ENCODE measurements around the gene TMEM108. TPM values are rescaled to one million over a fixed set of nuclear protein-coding genes. Genes with fewer than 3 reads are reported as not detected.

Gene TMEM108
- total RNA-seq, 2 experiments from 2014 or later = not detected

GRCh38 chr3:133158686-133159085 lies 120.5 kb downstream of the TMEM108 start:
- CTCF ChIA-PET = no interaction called here
- POLR2A ChIA-PET = no interaction called here

- ChIA-PET POLR2A (no interaction called here), CTCF (no interaction called here)
These were observed 121.6 kb downstream of the TMEM108 start for GRCh38 chr3:133159498-133160475.

- ChIA-PET POLR2A (no interaction called here), CTCF (no interaction called here)
These were observed 123.5 kb downstream of the TMEM108 start for GRCh38 chr3:133161656-133162055.

DNA sequence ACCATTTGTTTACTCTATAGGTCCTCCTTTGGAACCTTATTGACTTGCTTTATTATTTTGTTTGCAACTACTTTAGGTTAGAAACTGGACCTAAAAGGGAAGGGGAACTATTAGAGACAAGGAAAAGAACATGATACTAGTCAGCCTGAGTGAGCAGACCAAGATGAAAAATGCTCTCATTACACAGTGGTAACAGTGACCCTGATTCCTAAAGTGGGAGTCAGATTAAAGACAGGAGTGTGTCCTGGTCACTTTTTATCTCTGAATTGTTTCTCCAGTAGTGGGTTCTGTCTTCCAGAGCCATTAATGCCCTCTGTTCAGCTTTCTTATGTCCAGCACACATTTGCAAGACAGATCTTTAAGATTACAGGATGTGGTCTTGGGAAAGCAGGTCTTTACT lies 124.1 kb downstream of the TMEM108 start:
- POLR2A ChIA-PET = no interaction called here
- CTCF ChIA-PET = no interaction called here

GRCh38 chr3:133162670-133163305 lies 124.6 kb downstream of the TMEM108 start:
- CTCF ChIA-PET = no interaction called here
- POLR2A ChIA-PET = no interaction called here

DNA sequence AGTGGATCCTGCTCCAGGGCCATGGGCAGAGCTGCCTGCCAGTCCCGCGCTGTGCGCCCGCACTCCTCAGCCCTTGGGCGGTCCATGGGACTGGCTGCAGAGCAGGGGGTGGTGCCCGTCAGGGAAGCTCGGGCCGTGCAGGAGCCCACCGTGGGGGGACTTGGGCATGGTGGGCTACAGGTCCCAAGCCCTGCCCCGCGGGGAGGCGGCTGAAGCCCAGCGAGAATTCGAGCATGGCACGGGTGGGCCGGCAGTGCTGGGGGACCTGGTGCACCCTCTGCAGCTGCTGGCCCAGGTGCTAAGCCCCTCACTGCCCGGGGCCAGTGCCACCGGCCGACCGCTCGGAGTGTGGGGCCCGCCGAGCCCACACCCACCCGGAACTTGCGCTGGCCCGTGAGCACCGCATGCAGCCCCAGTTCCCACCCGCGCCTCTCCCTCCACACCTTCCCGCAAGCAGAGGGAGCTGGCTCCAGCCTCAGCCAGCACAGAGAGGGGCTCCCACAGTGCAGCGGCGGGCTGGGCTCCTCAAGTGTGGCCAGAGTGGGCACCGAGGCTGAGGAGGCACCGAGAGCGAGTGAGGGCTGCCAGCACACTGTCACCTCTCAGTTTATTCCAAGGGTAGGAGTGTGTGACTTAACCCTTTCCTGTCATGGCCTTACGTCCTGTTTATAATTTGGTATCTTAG lies 129.3 kb downstream of the TMEM108 start:
- CTCF ChIA-PET = no interaction called here
- POLR2A ChIA-PET = no interaction called here

DNA sequence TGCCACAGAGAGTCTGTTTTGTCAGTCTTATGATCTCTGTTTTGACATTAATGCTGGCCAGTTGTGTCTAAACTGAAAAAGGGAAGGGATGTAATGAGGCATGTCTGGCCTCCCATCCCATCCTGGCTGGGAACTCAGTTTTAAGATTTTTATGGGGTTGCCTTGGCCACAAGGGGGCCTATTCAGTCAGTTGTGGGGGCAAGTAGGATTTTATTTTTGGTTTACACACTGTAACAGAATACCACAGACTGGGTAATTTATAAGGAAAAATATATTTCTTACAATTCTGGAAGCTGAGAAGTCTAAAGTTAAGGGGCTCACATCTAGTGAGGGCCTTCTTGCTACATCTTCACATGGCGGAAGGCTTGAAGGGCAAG lies 129.8 kb downstream of the TMEM108 start:
- ChIA-PET POLR2A (no interaction called here), CTCF (no interaction called here)

- ChIA-PET CTCF (interaction anchor here (0.6 kb wide), 1 partner anchor 397 kb away, joined by 6 read pairs; no protein-coding TSS in a partner anchor), POLR2A (no interaction called here)
These were observed 131.3 kb downstream of the TMEM108 start for GRCh38 chr3:133169331-133170068.

DNA sequence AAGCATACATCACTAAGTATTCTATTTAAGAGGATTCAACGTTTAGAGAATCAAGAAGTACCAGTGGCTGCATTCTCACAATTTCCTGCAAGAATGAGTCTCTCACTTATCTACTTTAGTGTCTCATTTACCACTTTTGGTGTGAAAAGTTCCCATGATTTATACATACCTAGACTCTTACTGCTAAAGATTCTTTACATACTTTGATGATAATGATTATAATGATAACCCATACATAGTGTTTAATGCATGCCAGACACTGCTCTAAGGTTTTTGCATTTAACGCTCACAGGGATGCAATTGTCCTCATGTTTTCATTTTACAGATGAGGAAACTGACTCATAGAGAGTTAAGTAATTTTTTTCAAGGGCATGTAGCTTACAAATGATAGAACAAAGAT lies 133.6 kb downstream of the TMEM108 start:
- CTCF ChIA-PET = no interaction called here
- POLR2A ChIA-PET = no interaction called here

- ChIA-PET CTCF (no interaction called here), POLR2A (no interaction called here)
These were observed 143.4 kb downstream of the TMEM108 start for GRCh38 chr3:133181392-133182150.

- ChIA-PET POLR2A (no interaction called here), CTCF (no interaction called here)
These were observed 149.7 kb downstream of the TMEM108 start for GRCh38 chr3:133187870-133188379.

GRCh38 chr3:133188996-133189395 lies 150.8 kb downstream of the TMEM108 start:
- ChIA-PET CTCF (no interaction called here), POLR2A (no interaction called here)

DNA sequence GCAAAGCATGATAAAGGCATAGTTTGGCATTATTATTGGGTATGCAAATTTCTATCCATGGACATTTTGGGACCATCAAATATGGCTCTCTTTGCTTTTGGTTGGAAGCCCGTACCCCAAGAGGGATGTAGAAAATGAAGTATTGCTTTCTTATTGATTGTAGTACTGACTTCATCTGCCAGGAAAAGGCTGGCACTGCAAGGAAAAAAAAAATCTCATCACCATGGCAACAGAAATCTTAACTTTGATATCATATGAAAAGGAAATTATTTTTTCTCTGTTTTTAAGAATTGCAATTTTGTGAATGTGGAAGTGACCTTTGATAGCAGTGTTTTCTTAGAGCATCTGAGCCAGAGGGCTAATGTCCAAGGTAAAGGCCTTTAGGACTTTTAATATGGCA lies 151.7 kb downstream of the TMEM108 start:
- ChIA-PET CTCF (no interaction called here), POLR2A (no interaction called here)

- CTCF ChIA-PET = no interaction called here
- POLR2A ChIA-PET = no interaction called here
These were observed 153.6 kb downstream of the TMEM108 start for GRCh38 chr3:133191818-133192217.

GRCh38 chr3:133192363-133192945 lies 154.3 kb downstream of the TMEM108 start:
- POLR2A ChIA-PET = no interaction called here
- CTCF ChIA-PET = no interaction called here

GRCh38 chr3:133192967-133193366 lies 154.8 kb downstream of the TMEM108 start:
- ChIA-PET CTCF (no interaction called here), POLR2A (no interaction called here)

DNA sequence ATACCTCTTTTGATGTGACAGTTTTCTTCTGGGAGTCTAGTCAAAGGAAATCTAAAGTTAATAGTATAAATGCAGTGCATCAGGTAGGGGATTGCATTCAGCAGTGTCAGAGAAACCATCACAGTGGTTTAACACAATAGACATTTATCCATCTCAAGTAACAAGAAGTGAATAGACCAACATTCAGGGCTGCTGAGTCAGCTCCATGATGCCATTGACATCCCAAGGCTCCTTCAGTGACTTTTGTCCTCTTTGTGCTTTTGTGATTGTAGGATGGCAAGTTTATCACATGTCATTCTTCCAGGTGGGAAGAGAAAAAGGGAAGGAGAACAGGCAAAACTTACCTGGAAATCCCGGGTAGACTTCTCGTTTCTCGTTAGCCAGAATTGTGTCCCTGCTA lies 158.3 kb downstream of the TMEM108 start:
- POLR2A ChIA-PET = no interaction called here
- CTCF ChIA-PET = no interaction called here

DNA sequence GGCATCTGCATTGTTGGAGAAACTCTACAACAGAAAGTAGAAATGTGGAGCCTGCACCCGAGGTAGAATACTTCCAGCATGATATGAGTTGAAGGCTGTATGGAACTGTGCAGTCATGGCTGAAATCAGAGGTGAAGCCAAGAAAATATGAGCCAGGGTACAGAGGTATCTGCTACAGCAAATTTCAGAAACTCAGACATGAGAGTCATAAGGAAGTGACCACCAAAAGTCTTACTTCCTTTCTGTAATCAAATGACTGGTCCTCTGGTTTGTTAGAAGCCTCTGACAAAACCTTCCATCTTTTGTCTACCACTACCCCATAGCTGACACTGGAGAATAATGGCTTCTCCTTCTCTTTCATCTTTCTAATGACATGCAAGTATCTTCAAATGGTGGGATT lies 159.4 kb downstream of the TMEM108 start:
- ChIA-PET POLR2A (no interaction called here), CTCF (no interaction called here)

DNA sequence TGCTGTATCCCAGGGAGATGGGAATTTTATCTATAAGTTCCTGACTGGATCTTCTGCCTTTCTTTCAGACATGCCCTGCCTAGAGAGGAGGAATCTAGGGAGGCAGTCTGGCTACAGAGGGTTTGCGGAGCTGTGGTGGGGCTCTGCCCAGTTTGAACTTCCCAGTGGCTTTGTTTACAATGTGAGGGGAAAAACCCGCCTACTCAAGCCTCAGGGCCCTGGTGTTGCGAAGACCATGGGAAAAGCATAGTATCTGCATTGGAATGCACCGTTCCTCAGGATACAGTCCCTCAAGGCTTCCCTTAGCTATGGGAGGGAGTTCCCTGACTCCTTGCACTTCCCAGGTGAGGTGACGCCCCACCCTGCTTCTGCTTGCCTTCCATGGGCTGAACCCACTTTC lies 168.7 kb downstream of the TMEM108 start:
- CTCF ChIA-PET = no interaction called here

More for the DNA sequence above, 168.7 kb downstream of the TMEM108 start:
- POLR2A ChIA-PET = no interaction called here
